B cell (primary cell): ENCODE results near the gene MYCBP2. TPM values are rescaled to one million over a fixed set of nuclear protein-coding genes. Genes with fewer than 3 reads are reported as not detected.

Experiments used
- ATAC-seq: fragments of 200-7000 bp; cut with Tn5 transposase; one replicate; pipeline ENCODE4 v1.10.0; 2021; ENCODE audit warnings: low read depth, mild to moderate bottlenecking, moderate number of reproducible peaks, moderate library complexity
- CTCF ChIA-PET: fragments of 350-600 bp; sonication (Branson Sonifier 250); formaldehyde crosslinking; loops from one replicate; lab custom pipeline; 2021; ENCODE audit warnings: antibody characterized with exemption, inconsistent platforms; lab: Charles Lee
- POLR2A ChIA-PET: fragments of 350-600 bp; sonication (Branson Sonifier 250); formaldehyde crosslinking; loops from one replicate; lab custom pipeline; 2021; ENCODE audit warnings: antibody characterized with exemption; lab: Charles Lee
- DNase-seq: peaks from one replicate; pipeline ENCODE4 v3.0.0; 2013
- H2AFZ ChIP-seq: 2 replicates; pipeline ENCODE4 v1.6.1; 2012; ENCODE audit warnings: mild to moderate bottlenecking, low read depth, low read length; ENCODE audit not compliant: insufficient read depth, poor library complexity, severe bottlenecking
- H3K27ac ChIP-seq, 2 donors: 1 replicate in 1 of 2; 2 replicates in 1 of 2; pipeline ENCODE4 v1.5.1; 2012 to 2013; ENCODE audit warnings: low read length in 2 of 2, mild to moderate bottlenecking in 2 of 2, moderate library complexity in 1 of 2
- H3K27me3 ChIP-seq, 4 experiments: fragments of 200-600 bp in 1 of 4; sonication (generic) in 1 of 4; replicated peaks in 1 of 4; 1 replicate in 2 of 4; 2 replicates in 2 of 4; pipeline versions ENCODE4 v1.6.1 to v1.7.0; 2013 to 2016; ENCODE audit warnings: low read length in 3 of 4, mild to moderate bottlenecking in 2 of 4, mixed read lengths in 1 of 4, moderate library complexity in 1 of 4; ENCODE audit not compliant: insufficient read depth in 4 of 4, control insufficient read depth in 3 of 4; ENCODE audit errors: control extremely low read depth in 1 of 4
- H3K36me3 ChIP-seq, 2 experiments: replicated peaks in 1 of 2; 1 replicate in 1 of 2; 2 replicates in 1 of 2; pipeline versions ENCODE4 v1.6.1 to v1.7.1; 2013; ENCODE audit warnings: low read length in 1 of 2; ENCODE audit not compliant: insufficient read depth in 2 of 2, control insufficient read depth in 1 of 2; ENCODE audit errors: control extremely low read depth in 1 of 2, extremely low read depth in 1 of 2
- H3K4me1 ChIP-seq, 2 donors: fragments of 200-600 bp in 1 of 2; sonication (generic) in 1 of 2; 1 replicate in 1 of 2; 2 replicates in 1 of 2; pipeline versions ENCODE4 v1.5.1 to v1.6.1; 2013 to 2017; ENCODE audit warnings: low read length in 2 of 2; ENCODE audit not compliant: control insufficient read depth in 2 of 2, insufficient read depth in 2 of 2
- H3K4me2 ChIP-seq: replicated peaks from 2 replicates; pipeline ENCODE3; 2012; ENCODE audit warnings: mild to moderate bottlenecking, low read depth, low read length; ENCODE audit not compliant: poor library complexity, severe bottlenecking
- H3K4me3 ChIP-seq, 5 experiments: fragments of 200-600 bp in 1 of 5; sonication (generic) in 1 of 5; 1 replicate in 3 of 5; 2 replicates in 2 of 5; pipeline versions ENCODE4 v1.5.1 to v1.7.0; 2011 to 2016; ENCODE audit warnings: low read length in 4 of 5, mild to moderate bottlenecking in 4 of 5, low read depth in 2 of 5, control low read depth in 1 of 5, moderate library complexity in 1 of 5; ENCODE audit not compliant: insufficient read depth in 1 of 5; ENCODE audit errors: control extremely low read depth in 1 of 5, extremely low read depth in 1 of 5
- H3K79me2 ChIP-seq: fragments of 200-600 bp; sonication (generic); one replicate; pipeline ENCODE4 v1.6.0; 2016; ENCODE audit warnings: low read length; ENCODE audit not compliant: control insufficient read depth, insufficient read depth
- H3K9ac ChIP-seq: fragments of 200-600 bp; sonication (generic); 2 replicates; pipeline ENCODE4 v1.6.1; 2017; ENCODE audit warnings: mild to moderate bottlenecking, low read length, moderate library complexity
- H3K9me3 ChIP-seq, 3 donors: one replicate each; pipeline versions ENCODE4 v1.6.1 to v1.7.1; 2013; ENCODE audit warnings: low read length in 2 of 3; ENCODE audit not compliant: control insufficient read depth in 2 of 3, insufficient read depth in 1 of 3; ENCODE audit errors: control extremely low read depth in 1 of 3
- H4K20me1 ChIP-seq: 2 replicates; pipeline ENCODE4 v1.6.0; 2012; ENCODE audit warnings: mild to moderate bottlenecking, low read length; ENCODE audit not compliant: insufficient read depth, control insufficient read depth, poor library complexity, severe bottlenecking
- H3K27ac Mint-ChIP-seq: one replicate; pipeline ENCODE4 v1.8.0; 2021; ENCODE audit warnings: mixed read lengths
- H3K27me3 Mint-ChIP-seq: one replicate; pipeline ENCODE4 v1.8.0; 2021; ENCODE audit warnings: mixed read lengths
- H3K4me1 Mint-ChIP-seq: one replicate; pipeline ENCODE4 v1.8.0; 2021; ENCODE audit warnings: mixed read lengths
- H3K4me3 Mint-ChIP-seq: one replicate; pipeline ENCODE4 v1.8.0; 2021; ENCODE audit warnings: mixed read lengths
- H3K9me3 Mint-ChIP-seq: one replicate; pipeline ENCODE4 v1.8.0; 2022; ENCODE audit warnings: mixed read lengths; ENCODE audit not compliant: insufficient read depth
- CTCF ChIP-seq: fragments of 200-600 bp; IDR thresholded peaks from one replicate; pipeline ENCODE4 v1.8.0; 2022; ENCODE audit warnings: antibody characterized with exemption, mild to moderate bottlenecking
- EZH2 ChIP-seq: IDR thresholded peaks from 2 replicates; pipeline ENCODE4 v1.6.1; 2012; ENCODE audit warnings: borderline replicate concordance, low read depth, mild to moderate bottlenecking, moderate library complexity, low read length; ENCODE audit not compliant: insufficient read depth, poor library complexity, severe bottlenecking
- WGBS: methylation state at CpG from one replicate; pipeline ENCODE4 v1.1.5; 2013; ENCODE audit warnings: missing lambda C conversion rate; ENCODE audit not compliant: insufficient coverage; 5-methylcytosine and 5-hydroxymethylcytosine counted together
- intact Hi-C: fragments of 100-400 bp; cut with micrococcal nuclease; formaldehyde crosslinking; loops from one replicate; pipeline ENCODE4 v1.10.0; 2022
- polyA plus RNA-seq: library from polyadenylated mRNA; depleted of rRNA; stranded (reverse); fragments of >200 nt; gene quantifications from 2 replicates; pipeline ENCODE4 v1.2.3, GENCODE V29; 2012
- total RNA-seq, 2 donors: library from RNA; stranded (reverse); fragments of 120-200 nt in 1 of 2; gene quantifications; 1 replicate in 1 of 2; 2 replicates in 1 of 2; pipeline versions ENCODE4 v1.2.3 to v1.2.4, GENCODE V29; 2013 to 2022

The MYCBP2 gene
- total and polyA plus RNA-seq, 2 donors (not counting 1 experiment from before 2014, with no cell fraction given): 84.0 to 237 TPM

- no peak for DNase-seq
- ATAC-seq: no peak
- Mint-ChIP-seq H3K27me3 (no peaks in the 10 kb centered on the region), H3K4me3 (no peak overlapping the region), H3K9me3 (no peaks in the 10 kb centered on the region), H3K4me1 (peaks cover 31% of the 10 kb centered on the region), H3K27ac (no peak overlapping the region)
- H3K9ac ChIP-seq: no peak overlapping the region
- peaks cover 2 to 71% of the 10 kb centered on the region in 2 experiments for H3K36me3 ChIP-seq
- H3K9me3 ChIP-seq: no peaks in the 10 kb centered on the region
- H3K27ac ChIP-seq: peak overlapping the region in 1 of 2 donors; percentile 22
- H2AFZ ChIP-seq: no peak overlapping the region
- intact Hi-C loops: loop anchor here (5.0 kb wide), 1 partner anchor 47 kb away; no protein-coding TSS in a partner anchor
- POLR2A ChIA-PET: no interaction called here
- no peak for TF ChIP-seq CTCF
- TF ChIP-seq EZH2: no peak
- peaks cover 54% of the 10 kb centered on the region for H4K20me1 ChIP-seq
- no peak overlapping the region for H3K4me3 ChIP-seq
- peaks cover 89% of the 10 kb centered on the region for H3K79me2 ChIP-seq
- CTCF ChIA-PET: interaction anchor here (1.0 to 1.8 kb wide), 2 partner anchors 12 to 35 kb away, joined by 3 to 6 read pairs; no protein-coding TSS in a partner anchor
- WGBS: no CpG with 5 or more reads among the region's 2 CpGs
- no peaks in the 10 kb centered on the region for H3K27me3 ChIP-seq
- H3K4me1 ChIP-seq: peaks cover 0 to 10% of the 10 kb centered on the region in 2 donors
- H3K4me2 ChIP-seq: no peak overlapping the region
These were observed 311.8 kb downstream of the MYCBP2 start for GRCh38 chr13:77014906-77015685.
